ENCODE results near the gene TTC8. TPM values are rescaled to one million over a fixed set of nuclear protein-coding genes. Genes with fewer than 3 reads are reported as not detected.

TTC8 gene
- total RNA-seq, 2 donors from 2014 or later, result 20.8 to 34.1 TPM

- Histone ChIP-seq H3K4me3 (no peak overlapping the region), H3K4me1 (ENCODE audit: control insufficient read depth in 1 of 2, low read depth in 2 of 2) (no peaks in the 10 kb centered on the region), H3K27me3 (replicated peaks; ENCODE audit: insufficient read depth) (no peaks in the 10 kb centered on the region), H3K36me3 (no peaks in the 10 kb centered on the region), H3K27ac (no peak overlapping the region), H3K9me3 (peaks cover 3% of the 10 kb centered on the region)
- ATAC-seq (ENCODE audit: insufficient number of reproducible peaks, low FRiP score, low read depth) (no peak), DNase-seq (ENCODE audit: low spot score) (no peak)
- no peak for TF ChIP-seq CTCF (IDR thresholded peaks at IDR 0.05)
Observed at GRCh38 chr14:88902850-88903249, 78.4 kb downstream of the TTC8 start.

- H3K4me3 ChIP-seq, result no peak overlapping the region
- no peak for ATAC-seq (ENCODE audit: insufficient number of reproducible peaks, low FRiP score, low read depth)
- no peak for DNase-seq (ENCODE audit: low spot score)
- no peak for TF ChIP-seq CTCF (IDR thresholded peaks at IDR 0.05)
- no peaks in the 10 kb centered on the region for H3K27me3 ChIP-seq (replicated peaks; ENCODE audit: insufficient read depth)
- no peaks in the 10 kb centered on the region for H3K36me3 ChIP-seq
- no peaks in the 10 kb centered on the region for H3K4me1 ChIP-seq (ENCODE audit: control insufficient read depth in 1 of 2, low read depth in 2 of 2)
- H3K27ac ChIP-seq, result no peak overlapping the region
- peaks cover 3% of the 10 kb centered on the region for H3K9me3 ChIP-seq
Observed at GRCh38 chr14:88904206-88904647, 79.8 kb downstream of the TTC8 start.

GRCh38 chr14:88904864-88905263, 80.4 kb downstream of the TTC8 start:
- Histone ChIP-seq H3K27me3 (replicated peaks; ENCODE audit: insufficient read depth) (no peaks in the 10 kb centered on the region), H3K4me3 (no peak overlapping the region), H3K36me3 (no peaks in the 10 kb centered on the region), H3K9me3 (peaks cover 3% of the 10 kb centered on the region), H3K27ac (no peak overlapping the region), H3K4me1 (ENCODE audit: control insufficient read depth in 1 of 2, low read depth in 2 of 2) (no peaks in the 10 kb centered on the region)
- no peak for ATAC-seq (ENCODE audit: insufficient number of reproducible peaks, low FRiP score, low read depth)
- no peak for TF ChIP-seq CTCF (IDR thresholded peaks at IDR 0.05)
- DNase-seq (ENCODE audit: low spot score), result no peak

- DNase-seq (ENCODE audit: low spot score), result no peak
- Histone ChIP-seq H3K27ac (no peak overlapping the region), H3K27me3 (replicated peaks; ENCODE audit: insufficient read depth) (no peaks in the 10 kb centered on the region), H3K9me3 (peaks cover 3% of the 10 kb centered on the region), H3K4me1 (ENCODE audit: control insufficient read depth in 1 of 2, low read depth in 2 of 2) (no peaks in the 10 kb centered on the region), H3K4me3 (no peak overlapping the region), H3K36me3 (no peaks in the 10 kb centered on the region)
- no peak for TF ChIP-seq CTCF (IDR thresholded peaks at IDR 0.05)
- no peak for ATAC-seq (ENCODE audit: insufficient number of reproducible peaks, low FRiP score, low read depth)
Observed at GRCh38 chr14:88908216-88908615, 83.8 kb downstream of the TTC8 start.

- no peak for DNase-seq (ENCODE audit: low spot score)
- no peak for TF ChIP-seq CTCF (IDR thresholded peaks at IDR 0.05)
Observed at GRCh38 chr14:88910386-88910785, 85.9 kb downstream of the TTC8 start.

More at GRCh38 chr14:88910386-88910785, 85.9 kb downstream of the TTC8 start:
- ATAC-seq (ENCODE audit: insufficient number of reproducible peaks, low FRiP score, low read depth), result no peak
- Histone ChIP-seq H3K36me3 (no peaks in the 10 kb centered on the region), H3K27ac (no peak overlapping the region), H3K27me3 (replicated peaks; ENCODE audit: insufficient read depth) (no peaks in the 10 kb centered on the region), H3K4me1 (ENCODE audit: control insufficient read depth in 1 of 2, low read depth in 2 of 2) (no peaks in the 10 kb centered on the region), H3K9me3 (peaks cover 3% of the 10 kb centered on the region), H3K4me3 (no peak overlapping the region)
